CD14-positive monocyte (primary cell): ENCODE measurements around the gene IFT122. TPM values are rescaled to one million over a fixed set of nuclear protein-coding genes. Genes with fewer than 3 reads are reported as not detected.
A peak's percentile ranks its signal among the peaks of the same experiment; 100 is the strongest.

Experiments
- DNase-seq, 3 donors: peaks; one replicate each; pipeline ENCODE4 v3.0.0-alpha.2; 2011 to 2022
- H2AFZ ChIP-seq: 2 replicates; pipeline ENCODE4 v1.6.0; 2012; ENCODE audit warnings: mild to moderate bottlenecking, low read depth, low read length, inconsistent platforms; ENCODE audit not compliant: insufficient read depth, poor library complexity, severe bottlenecking
- H3K27ac ChIP-seq, 2 donors: 1 replicate in 1 of 2; 2 replicates in 1 of 2; pipeline ENCODE4 v1.5.1; 2012 to 2013; ENCODE audit warnings: low read length in 2 of 2, control low read depth in 1 of 2, inconsistent platforms in 1 of 2, low read depth in 1 of 2, mild to moderate bottlenecking in 1 of 2
- H3K27me3 ChIP-seq, 2 donors: one replicate each; pipeline versions ENCODE4 v1.6.0 to v1.6.1; 2011 to 2013; ENCODE audit warnings: low read length in 2 of 2; ENCODE audit not compliant: control insufficient read depth in 2 of 2, insufficient read depth in 2 of 2
- H3K36me3 ChIP-seq, 2 donors: replicated peaks in 1 of 2; 1 replicate in 1 of 2; 2 replicates in 1 of 2; pipeline versions ENCODE4 v1.5.1 to v1.6.1; 2012 to 2013; ENCODE audit warnings: low read length in 2 of 2, control low read depth in 1 of 2, inconsistent platforms in 1 of 2, mild to moderate bottlenecking in 1 of 2; ENCODE audit not compliant: insufficient read depth in 2 of 2, control insufficient read depth in 1 of 2
- H3K4me1 ChIP-seq, 2 donors: 1 replicate in 1 of 2; 2 replicates in 1 of 2; pipeline versions ENCODE4 v1.5.1 to v1.6.1; 2012 to 2013; ENCODE audit warnings: low read length in 2 of 2, control low read depth in 1 of 2, inconsistent platforms in 1 of 2, mild to moderate bottlenecking in 1 of 2, moderate library complexity in 1 of 2; ENCODE audit not compliant: insufficient read depth in 2 of 2, control insufficient read depth in 1 of 2
- H3K4me2 ChIP-seq: replicated peaks from 2 replicates; pipeline ENCODE3; 2012; ENCODE audit warnings: low read length, moderate library complexity, mild to moderate bottlenecking; ENCODE audit not compliant: poor library complexity, severe bottlenecking; ENCODE audit errors: extremely low read depth
- H3K4me3 ChIP-seq, 3 experiments: fragments of 200-600 bp in 1 of 3; sonication (generic) in 1 of 3; replicated peaks in 1 of 3; 1 replicate in 2 of 3; 2 replicates in 1 of 3; pipeline ENCODE4 v1.5.1; 2011 to 2013; ENCODE audit warnings: low read length in 3 of 3, mild to moderate bottlenecking in 3 of 3, control low read depth in 2 of 3, low read depth in 2 of 3, inconsistent platforms in 1 of 3, moderate library complexity in 1 of 3
- H3K79me2 ChIP-seq: 2 replicates; pipeline ENCODE4 v1.6.0; 2012; ENCODE audit warnings: mild to moderate bottlenecking, control low read depth, inconsistent platforms, low read length, moderate library complexity; ENCODE audit not compliant: insufficient read depth
- H3K9ac ChIP-seq: 2 replicates; pipeline ENCODE4 v1.6.0; 2017; ENCODE audit warnings: low read length, mild to moderate bottlenecking; ENCODE audit not compliant: insufficient read depth, poor library complexity, severe bottlenecking
- H3K9me3 ChIP-seq, 2 donors: replicated peaks in 1 of 2; 1 replicate in 1 of 2; 2 replicates in 1 of 2; pipeline versions ENCODE4 v1.5.1 to v1.6.1; 2012 to 2013; ENCODE audit warnings: low read length in 2 of 2, control low read depth in 1 of 2; ENCODE audit not compliant: control insufficient read depth in 1 of 2, insufficient read depth in 1 of 2
- H4K20me1 ChIP-seq: 2 replicates; pipeline ENCODE4 v1.6.0; 2012; ENCODE audit warnings: mild to moderate bottlenecking, low read length, control low read depth, moderate library complexity; ENCODE audit not compliant: insufficient read depth
- H3K27ac Mint-ChIP-seq, 7 donors: one replicate each; pipeline ENCODE4 v1.8.0; 2020; ENCODE audit warnings: mild to moderate bottlenecking in 7 of 7, mixed read lengths in 7 of 7, moderate library complexity in 6 of 7, inconsistent platforms in 2 of 7
- H3K27me3 Mint-ChIP-seq, 3 donors: one replicate each; pipeline ENCODE4 v1.8.0; 2021 to 2022; ENCODE audit warnings: low read depth in 3 of 3, mild to moderate bottlenecking in 3 of 3, mixed read lengths in 3 of 3, moderate library complexity in 3 of 3, inconsistent platforms in 1 of 3
- H3K36me3 Mint-ChIP-seq, 2 donors: one replicate each; pipeline ENCODE4 v1.8.0; 2020; ENCODE audit warnings: mixed read lengths in 2 of 2, inconsistent platforms in 1 of 2, mild to moderate bottlenecking in 1 of 2
- H3K4me1 Mint-ChIP-seq: one replicate; pipeline ENCODE4 v1.8.0; 2020; ENCODE audit warnings: mild to moderate bottlenecking, mixed read lengths
- H3K4me3 Mint-ChIP-seq, 2 donors: one replicate each; pipeline ENCODE4 v1.8.0; 2020; ENCODE audit warnings: mild to moderate bottlenecking in 2 of 2, mixed read lengths in 2 of 2, moderate library complexity in 1 of 2
- H3K9me3 Mint-ChIP-seq, 7 donors: one replicate each; pipeline ENCODE4 v1.8.0; 2020 to 2022; ENCODE audit warnings: mixed read lengths in 7 of 7, mild to moderate bottlenecking in 6 of 7, moderate library complexity in 6 of 7, inconsistent platforms in 2 of 7
- CTCF ChIP-seq: fragments of 200-600 bp; IDR thresholded peaks from one replicate; pipeline ENCODE4 v1.8.0; 2022; ENCODE audit warnings: antibody characterized with exemption, mild to moderate bottlenecking
- WGBS: methylation state at CpG from one replicate; pipeline ENCODE4 v1.1.5; 2013; ENCODE audit warnings: missing lambda C conversion rate; ENCODE audit not compliant: insufficient coverage; 5-methylcytosine and 5-hydroxymethylcytosine counted together
- intact Hi-C, 2 donors: fragments of 100-400 bp; cut with micrococcal nuclease; formaldehyde crosslinking; loops; one replicate each; pipeline versions ENCODE4 v1.15.0 to v1.15.1; 2023
- polyA plus RNA-seq, 3 donors: library from polyadenylated mRNA; depleted of rRNA in 1 of 3; unstranded in 2 of 3; stranded (reverse) in 1 of 3; fragments of 300-500 nt in 2 of 3; fragments of >200 nt in 1 of 3; fragmentation: Illumina TruSeq in 2 of 3; gene quantifications; 1 replicate in 2 of 3; 2 replicates in 1 of 3; pipeline ENCODE4 v1.2.3, GENCODE V29; 2012 to 2021

The IFT122 gene
- polyA plus RNA-seq, 3 donors, result 3.3 to 12.2 (median 3.6) TPM

GRCh38 chr3:129417326-129417725 is 22.7 kb upstream of the IFT122 start:
- Mint-ChIP-seq H3K36me3 (no peaks in the 10 kb centered on the region), H3K9me3 (peaks cover 0 to 2% (median 0%) of the 10 kb centered on the region in 7 donors), H3K4me1 (no peaks in the 10 kb centered on the region), H3K4me3 (no peak overlapping the region), H3K27ac (peak overlapping the region in 1 of 7 donors; percentile 51), H3K27me3 (peaks cover 0 to 3% (median under 1%) of the 10 kb centered on the region in 3 donors)
- Histone ChIP-seq H2AFZ (no peak overlapping the region), H3K9ac (no peak overlapping the region), H3K9me3 (no peaks in the 10 kb centered on the region), H3K4me2 (no peak overlapping the region), H3K27me3 (no peaks in the 10 kb centered on the region), H3K79me2 (no peaks in the 10 kb centered on the region), H3K4me3 (no peak overlapping the region), H3K27ac (no peak overlapping the region), H3K36me3 (no peaks in the 10 kb centered on the region), H4K20me1 (no peaks in the 10 kb centered on the region), H3K4me1 (no peaks in the 10 kb centered on the region)
- 100% methylated on average over 1 of the region's 1 CpG for WGBS
- intact Hi-C loops, result no loop called here
- TF ChIP-seq CTCF, result no peak
- DNase-seq, result no peak

- no peak for TF ChIP-seq CTCF
- Histone ChIP-seq H3K9ac (no peak overlapping the region), H3K4me1 (no peaks in the 10 kb centered on the region), H3K4me3 (no peak overlapping the region), H3K4me2 (no peak overlapping the region), H3K27me3 (no peaks in the 10 kb centered on the region), H3K9me3 (no peaks in the 10 kb centered on the region), H3K79me2 (no peaks in the 10 kb centered on the region), H4K20me1 (no peaks in the 10 kb centered on the region), H3K27ac (no peak overlapping the region), H2AFZ (no peak overlapping the region), H3K36me3 (no peaks in the 10 kb centered on the region)
- no peaks in the 10 kb centered on the region for H3K36me3 Mint-ChIP-seq
- H3K27ac Mint-ChIP-seq, result no peak overlapping the region
- H3K27me3 Mint-ChIP-seq, result peaks cover 0 to 3% (median 1%) of the 10 kb centered on the region in 3 donors
- H3K9me3 Mint-ChIP-seq, result peaks cover 0 to 2% (median 0%) of the 10 kb centered on the region in 7 donors
- intact Hi-C loops, result no loop called here
- DNase-seq, result no peak
- WGBS, result 94% methylated on average over 12 of the region's 14 CpGs
- H3K4me1 Mint-ChIP-seq, result no peaks in the 10 kb centered on the region
- H3K4me3 Mint-ChIP-seq, result no peak overlapping the region
Measured at GRCh38 chr3:129418041-129418973, 21.7 kb upstream of the IFT122 start.
